DOHH2 (cell line): ENCODE results near the gene NPL.

ENCODE experiments used
- EZH2phosphoT487 ChIP-seq: fragments of 200-600 bp; sonication (generic); IDR thresholded peaks from 2 replicates; pipeline ENCODE4 v1.6.1; 2017; ENCODE audit warnings: borderline replicate concordance, mild to moderate bottlenecking, antibody characterized with exemption, low read length, moderate library complexity, mixed read lengths
- TF ChIP-seq, protein P1 (sequence below): fragments of 200-600 bp; sonication (generic); IDR thresholded peaks from one replicate; pipeline ENCODE4 v1.5.1; 2014; ENCODE audit warnings: antibody characterized with exemption, mild to moderate bottlenecking, low read depth, low read length; ENCODE audit not compliant: poor library complexity, severe bottlenecking

DNA sequence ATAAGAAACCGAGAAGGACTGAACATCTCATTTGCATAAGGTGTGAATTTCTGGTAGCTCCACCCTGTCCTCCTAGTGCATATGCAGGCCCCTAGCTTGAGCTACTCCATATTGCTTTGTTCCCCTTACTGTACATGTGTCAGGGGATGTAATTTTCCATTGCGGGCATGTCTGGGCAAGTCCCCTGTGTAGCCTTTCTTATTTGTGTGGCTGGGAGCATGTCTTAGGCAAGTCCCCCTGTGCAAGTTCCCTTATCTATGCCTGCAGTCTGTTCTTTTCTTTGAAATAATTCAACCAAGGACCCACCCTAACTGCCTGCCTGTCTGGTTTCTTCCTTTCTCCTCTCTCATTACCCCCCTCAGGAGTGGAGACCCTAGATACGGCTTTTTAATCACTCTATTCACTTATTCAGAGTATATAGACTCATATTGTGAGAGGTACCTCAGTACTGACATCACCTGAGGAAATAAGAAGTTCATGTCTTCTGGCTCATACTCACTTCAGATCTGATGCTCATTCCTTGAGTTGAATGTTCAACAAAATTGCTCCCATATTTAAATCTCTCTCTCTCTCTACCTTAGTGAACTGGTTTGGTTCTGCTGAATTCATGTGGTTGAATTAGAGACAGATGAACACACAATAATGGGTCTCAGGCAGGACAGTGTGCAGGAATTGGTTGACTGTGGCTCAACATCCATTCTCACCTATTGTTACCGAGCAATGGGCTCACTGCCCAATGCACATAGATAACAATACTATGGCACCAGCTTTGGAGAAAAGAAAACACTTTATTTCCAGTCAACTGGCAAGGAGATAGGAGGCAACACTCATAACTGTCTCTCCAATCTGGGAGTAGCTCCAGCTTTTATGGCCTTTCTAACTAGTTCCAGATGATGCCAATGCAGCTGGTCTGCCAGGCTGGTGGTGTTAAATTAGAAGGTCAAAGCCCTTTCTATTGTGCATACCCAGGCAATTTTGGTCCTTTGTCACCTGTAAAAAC, 27.9 kb upstream of the NPL start:
- TF ChIP-seq, protein P1, sequence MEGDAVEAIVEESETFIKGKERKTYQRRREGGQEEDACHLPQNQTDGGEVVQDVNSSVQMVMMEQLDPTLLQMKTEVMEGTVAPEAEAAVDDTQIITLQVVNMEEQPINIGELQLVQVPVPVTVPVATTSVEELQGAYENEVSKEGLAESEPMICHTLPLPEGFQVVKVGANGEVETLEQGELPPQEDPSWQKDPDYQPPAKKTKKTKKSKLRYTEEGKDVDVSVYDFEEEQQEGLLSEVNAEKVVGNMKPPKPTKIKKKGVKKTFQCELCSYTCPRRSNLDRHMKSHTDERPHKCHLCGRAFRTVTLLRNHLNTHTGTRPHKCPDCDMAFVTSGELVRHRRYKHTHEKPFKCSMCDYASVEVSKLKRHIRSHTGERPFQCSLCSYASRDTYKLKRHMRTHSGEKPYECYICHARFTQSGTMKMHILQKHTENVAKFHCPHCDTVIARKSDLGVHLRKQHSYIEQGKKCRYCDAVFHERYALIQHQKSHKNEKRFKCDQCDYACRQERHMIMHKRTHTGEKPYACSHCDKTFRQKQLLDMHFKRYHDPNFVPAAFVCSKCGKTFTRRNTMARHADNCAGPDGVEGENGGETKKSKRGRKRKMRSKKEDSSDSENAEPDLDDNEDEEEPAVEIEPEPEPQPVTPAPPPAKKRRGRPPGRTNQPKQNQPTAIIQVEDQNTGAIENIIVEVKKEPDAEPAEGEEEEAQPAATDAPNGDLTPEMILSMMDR = no peak
- no peak for TF ChIP-seq EZH2phosphoT487
